MCF 10A (cell line): Measurements from ENCODE around the gene WWOX. TPM values are rescaled to one million over a fixed set of nuclear protein-coding genes. Genes with fewer than 3 reads are reported as not detected.
A peak's percentile ranks its signal among the peaks of the same experiment; 100 is the strongest.

Source experiments
- BruUV-seq: library from RNA; stranded (reverse); fragments of 400-500 nt; replicated peaks from 2 replicates; lab custom pipeline; 2021; lab: Mats Ljungman, UMichigan
- CTCF ChIA-PET: fragments of 300-600 bp; sonication (Branson Sonifier 250); formaldehyde crosslinking; extraction: SDS; loops from one replicate; lab custom pipeline; 2021; ENCODE audit warnings: antibody characterized with exemption, inconsistent platforms; lab: Yijun Ruan, JAX
- POLR2A ChIA-PET: fragments of 300-600, 350-650 bp; sonication (Branson Sonifier 250); formaldehyde crosslinking; extraction: SDS; loops from one replicate; lab custom pipeline; 2020; ENCODE audit warnings: antibody characterized with exemption, inconsistent platforms; lab: Yijun Ruan, JAX
- DNase-seq: peaks from one replicate; pipeline ENCODE4 v3.0.0-alpha.2; 2018; ENCODE audit not compliant: unreplicated experiment
- H3K27ac Mint-ChIP-seq: one replicate; pipeline ENCODE4 v1.8.0; 2022; ENCODE audit warnings: mild to moderate bottlenecking, low read depth, mixed read lengths; ENCODE audit not compliant: unreplicated experiment
- H3K27me3 Mint-ChIP-seq: one replicate; pipeline ENCODE4 v1.8.0; 2022; ENCODE audit warnings: mixed read lengths; ENCODE audit not compliant: insufficient read depth, unreplicated experiment
- H3K36me3 Mint-ChIP-seq: one replicate; pipeline ENCODE4 v1.8.0; 2022; ENCODE audit warnings: mild to moderate bottlenecking, moderate library complexity, mixed read lengths; ENCODE audit not compliant: insufficient read depth, unreplicated experiment
- H3K4me1 Mint-ChIP-seq: one replicate; pipeline ENCODE4 v1.8.0; 2022; ENCODE audit warnings: mixed read lengths; ENCODE audit not compliant: insufficient read depth, unreplicated experiment
- H3K4me3 Mint-ChIP-seq: one replicate; pipeline ENCODE4 v1.8.0; 2022; ENCODE audit warnings: mild to moderate bottlenecking, moderate library complexity, mixed read lengths; ENCODE audit not compliant: unreplicated experiment
- H3K9me3 Mint-ChIP-seq: one replicate; pipeline ENCODE4 v1.8.0; 2022; ENCODE audit warnings: mixed read lengths; ENCODE audit not compliant: unreplicated experiment
- intact Hi-C: fragments of 100-400 bp; cut with micrococcal nuclease; formaldehyde crosslinking; loops from 2 replicates; pipeline ENCODE4 v1.14.1; 2022
- total RNA-seq: library from RNA; stranded (reverse); gene quantifications from 2 replicates; pipeline ENCODE4 v1.2.3, GENCODE V29; 2022
- TF ChIP-seq, protein P1 (sequence below): fragments of 200-600 bp; IDR thresholded peaks from one replicate; pipeline ENCODE4 v1.8.0; 2022; ENCODE audit warnings: antibody characterized with exemption, mild to moderate bottlenecking; ENCODE audit not compliant: unreplicated experiment

The WWOX gene
- total RNA-seq, 1 experiment from 2014 or later: 18.1 TPM

DNA sequence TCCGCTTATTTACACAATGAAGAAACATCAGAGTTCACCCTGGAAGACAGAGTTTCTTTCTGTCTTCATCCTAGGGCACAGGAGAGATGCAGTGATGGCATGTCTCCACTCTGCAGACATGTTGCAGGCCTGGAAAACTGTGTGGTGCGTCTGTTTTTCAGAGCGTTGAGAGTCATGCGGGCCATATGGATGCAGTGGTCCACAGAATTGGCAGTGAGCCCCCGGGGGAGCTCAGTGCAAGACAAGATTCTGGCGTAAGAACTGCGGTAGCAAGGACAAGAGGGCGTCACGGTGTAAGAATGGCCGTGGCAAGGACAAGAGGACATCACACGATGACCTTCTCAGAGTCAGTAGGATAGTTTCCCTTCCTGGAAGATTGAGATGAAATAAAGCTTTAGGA lies 847.1 kb downstream of the WWOX start:
- POLR2A ChIA-PET: no interaction called here
- TF ChIP-seq, protein P1, sequence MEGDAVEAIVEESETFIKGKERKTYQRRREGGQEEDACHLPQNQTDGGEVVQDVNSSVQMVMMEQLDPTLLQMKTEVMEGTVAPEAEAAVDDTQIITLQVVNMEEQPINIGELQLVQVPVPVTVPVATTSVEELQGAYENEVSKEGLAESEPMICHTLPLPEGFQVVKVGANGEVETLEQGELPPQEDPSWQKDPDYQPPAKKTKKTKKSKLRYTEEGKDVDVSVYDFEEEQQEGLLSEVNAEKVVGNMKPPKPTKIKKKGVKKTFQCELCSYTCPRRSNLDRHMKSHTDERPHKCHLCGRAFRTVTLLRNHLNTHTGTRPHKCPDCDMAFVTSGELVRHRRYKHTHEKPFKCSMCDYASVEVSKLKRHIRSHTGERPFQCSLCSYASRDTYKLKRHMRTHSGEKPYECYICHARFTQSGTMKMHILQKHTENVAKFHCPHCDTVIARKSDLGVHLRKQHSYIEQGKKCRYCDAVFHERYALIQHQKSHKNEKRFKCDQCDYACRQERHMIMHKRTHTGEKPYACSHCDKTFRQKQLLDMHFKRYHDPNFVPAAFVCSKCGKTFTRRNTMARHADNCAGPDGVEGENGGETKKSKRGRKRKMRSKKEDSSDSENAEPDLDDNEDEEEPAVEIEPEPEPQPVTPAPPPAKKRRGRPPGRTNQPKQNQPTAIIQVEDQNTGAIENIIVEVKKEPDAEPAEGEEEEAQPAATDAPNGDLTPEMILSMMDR: no peak
- peaks cover 8% of the 10 kb centered on the region for H3K9me3 Mint-ChIP-seq
- DNase-seq: no peak
- no TSS peak for BruUV-seq
- CTCF ChIA-PET: no interaction called here
- peak overlapping the region; percentile 78 for H3K27ac Mint-ChIP-seq
- H3K4me3 Mint-ChIP-seq: no peak overlapping the region
- intact Hi-C loops: no loop called here
- no peaks in the 10 kb centered on the region for H3K36me3 Mint-ChIP-seq
- peaks cover 11% of the 10 kb centered on the region for H3K27me3 Mint-ChIP-seq
- no peaks in the 10 kb centered on the region for H3K4me1 Mint-ChIP-seq

DNA sequence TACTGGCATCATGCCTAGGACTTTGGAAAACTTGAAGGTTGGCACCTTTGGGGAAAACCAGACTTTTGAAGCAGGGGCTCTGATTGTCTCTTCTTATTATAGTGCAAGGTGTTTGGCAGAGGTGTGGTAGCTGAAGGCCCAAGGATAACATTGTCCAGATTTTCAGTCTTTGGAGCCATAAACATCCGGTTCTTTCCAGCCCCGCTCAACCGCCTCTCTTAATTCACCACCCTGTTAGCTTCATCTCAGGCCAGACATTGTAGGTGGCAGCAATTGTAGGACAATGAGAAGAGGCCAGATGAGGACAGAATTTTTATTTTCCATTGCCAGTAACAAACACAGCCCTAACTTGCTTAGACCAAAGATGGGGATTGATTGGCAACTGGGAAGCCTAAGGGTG lies 851.3 kb downstream of the WWOX start:
- H3K27ac Mint-ChIP-seq: no peak overlapping the region
- no peak overlapping the region for H3K4me3 Mint-ChIP-seq
- H3K36me3 Mint-ChIP-seq: no peaks in the 10 kb centered on the region
- TF ChIP-seq, protein P1: no peak
- BruUV-seq: no TSS peak
- intact Hi-C loops: no loop called here
- no peak for DNase-seq
- no peaks in the 10 kb centered on the region for H3K4me1 Mint-ChIP-seq
- peaks cover 8% of the 10 kb centered on the region for H3K9me3 Mint-ChIP-seq
- H3K27me3 Mint-ChIP-seq: peaks cover 11% of the 10 kb centered on the region
- CTCF ChIA-PET: interaction anchor here (0.6 kb wide), 1 partner anchor 9 kb away, joined by 3 read pairs; no protein-coding TSS in a partner anchor
- POLR2A ChIA-PET: interaction anchor here (0.8 kb wide), 1 partner anchor 733 kb away, joined by 3 read pairs; no protein-coding TSS in a partner anchor

DNA sequence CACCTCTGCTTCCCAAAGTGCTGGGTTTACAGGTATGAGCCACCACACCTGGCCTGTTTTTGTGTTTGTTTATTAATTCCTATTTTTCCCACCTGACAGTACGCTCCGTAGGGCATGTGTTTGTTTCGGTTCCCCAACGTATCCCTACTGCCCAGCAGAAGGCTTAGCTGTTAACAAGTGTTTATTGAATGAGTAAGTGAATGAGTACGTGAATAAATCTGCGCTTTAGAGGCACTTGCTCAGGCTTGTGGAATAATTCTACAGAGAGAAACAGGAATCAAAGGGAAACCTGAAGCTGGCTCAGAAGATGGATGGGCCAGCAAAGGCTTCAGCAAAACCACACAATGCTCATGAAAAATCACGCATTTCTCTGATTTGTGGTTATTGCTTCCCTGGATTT lies 853.2 kb downstream of the WWOX start:
- CTCF ChIA-PET: interaction anchor here (0.6 kb wide), 1 partner anchor 307 kb away, joined by 4 read pairs; no protein-coding TSS in a partner anchor
- Mint-ChIP-seq H3K27me3 (peaks cover 11% of the 10 kb centered on the region), H3K4me3 (no peak overlapping the region), H3K4me1 (no peaks in the 10 kb centered on the region), H3K27ac (no peak overlapping the region), H3K9me3 (peaks cover 8% of the 10 kb centered on the region), H3K36me3 (no peaks in the 10 kb centered on the region)
- TF ChIP-seq, protein P1: no peak
- no TSS peak for BruUV-seq
- intact Hi-C loops: no loop called here
- no peak for DNase-seq
- POLR2A ChIA-PET: no interaction called here

DNA sequence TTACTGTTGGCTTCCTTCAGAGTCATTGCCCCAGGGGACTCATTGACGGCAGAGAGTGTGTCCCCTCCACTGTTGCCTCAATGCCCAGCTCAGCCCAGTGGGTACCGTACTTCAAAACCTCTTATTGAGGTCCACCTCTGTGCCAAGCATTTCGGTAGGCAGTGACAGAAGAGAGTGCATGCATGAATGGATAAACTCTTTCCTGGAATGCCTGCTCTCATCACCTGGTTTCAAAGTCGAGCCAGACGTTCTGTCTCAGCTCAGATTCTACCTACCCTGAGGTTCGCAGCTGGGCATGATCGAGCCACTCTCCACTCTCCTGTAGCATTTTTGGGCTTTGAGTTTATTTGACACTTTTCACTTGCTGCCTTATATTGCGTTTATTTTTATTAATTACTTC lies 854.1 kb downstream of the WWOX start:
- ChIA-PET POLR2A (no interaction called here), CTCF (no interaction called here)
- no TSS peak for BruUV-seq
- Mint-ChIP-seq H3K4me1 (no peaks in the 10 kb centered on the region), H3K4me3 (no peak overlapping the region), H3K27ac (no peak overlapping the region), H3K9me3 (peaks cover 6% of the 10 kb centered on the region), H3K27me3 (peaks cover 11% of the 10 kb centered on the region), H3K36me3 (no peaks in the 10 kb centered on the region)
- DNase-seq: no peak
- intact Hi-C loops: no loop called here
- TF ChIP-seq, protein P1: no peak
